HepG2 (cell line): ENCODE results near the gene SLC25A17.

Source experiments
- ATF6 ChIP-seq: sonication (generic); formaldehyde crosslinking; conservative IDR thresholded peaks from 2 replicates; pipeline ENCODE4 v1.4.0; 2020; ENCODE audit warnings: missing genetic modification reagents
- CTCF ChIP-seq: sonication (generic); formaldehyde crosslinking; IDR thresholded peaks from 2 replicates; pipeline ENCODE4 v1.5.0; 2020; ENCODE audit warnings: mild to moderate bottlenecking, missing genetic modification reagents, moderate library complexity
- EZH2 ChIP-seq: conservative IDR thresholded peaks from 2 replicates; pipeline ENCODE4 v1.6.1; 2012; ENCODE audit warnings: mild to moderate bottlenecking, low read depth, low read length, moderate library complexity
- MAFK ChIP-seq, 2 experiments: IDR thresholded peaks in 1 of 2; conservative IDR thresholded peaks in 1 of 2; 2 replicates each; pipeline ENCODE4 v1.6.1; 2011; ENCODE audit warnings: improper control_type of control experiment in 2 of 2, low read length in 2 of 2
- MIER2 ChIP-seq: IDR thresholded peaks from 2 replicates; pipeline ENCODE4 v1.6.1; 2016; ENCODE audit warnings: missing biosample characterization, missing genetic modification reagents
- MYC ChIP-seq: sonication (generic); formaldehyde crosslinking; IDR thresholded peaks from 2 replicates; pipeline ENCODE4 v1.9.0; 2021; ENCODE audit warnings: missing genetic modification reagents, borderline replicate concordance
- REST ChIP-seq, 2 experiments: IDR thresholded peaks; 2 replicates each; pipeline ENCODE4 v1.6.1; 2011 to 2012; ENCODE audit warnings: low read length in 2 of 2, borderline replicate concordance in 1 of 2, low read depth in 1 of 2, mild to moderate bottlenecking in 1 of 2, moderate library complexity in 1 of 2
- TAF15 ChIP-seq: fragments of 200-400 bp; formaldehyde crosslinking; IDR thresholded peaks from one replicate; pipeline ENCODE4 v1.6.1; 2018; ENCODE audit warnings: mild to moderate bottlenecking, low read depth, low read length; ENCODE audit not compliant: poor library complexity, severe bottlenecking
- TBP ChIP-seq: sonication (generic); formaldehyde crosslinking; IDR thresholded peaks from 2 replicates; pipeline ENCODE4 v1.5.0; 2020; ENCODE audit warnings: missing genetic modification reagents
- ZNF780A ChIP-seq: sonication (generic); formaldehyde crosslinking; IDR thresholded peaks from 2 replicates; pipeline ENCODE4 v1.8.0; 2022; ENCODE audit warnings: mild to moderate bottlenecking, missing genetic modification reagents, moderate library complexity
- TF ChIP-seq, protein P1 (sequence below): sonication (generic); formaldehyde crosslinking; conservative IDR thresholded peaks from 2 replicates; pipeline ENCODE4 v1.4.0; 2020; ENCODE audit warnings: missing genetic modification reagents
- TF ChIP-seq, protein P2 (sequence below): sonication (generic); formaldehyde crosslinking; IDR thresholded peaks from 2 replicates; pipeline ENCODE4 v1.5.1; 2020; ENCODE audit warnings: missing genetic modification reagents, mild to moderate bottlenecking, borderline replicate concordance

GRCh38 chr22:40746428-40747220, 72.5 kb downstream of the SLC25A17 start:
- TF ChIP-seq EZH2 (no peak), MIER2 (CRISPR knock-in tag) (no peak), TAF15 (no peak), MYC (CRISPR knock-in tag) (no peak), ZNF780A (CRISPR knock-in tag) (no peak), CTCF (CRISPR knock-in tag) (no peak), TBP (no peak), REST (IDR thresholded peaks at IDR 0.05; ENCODE audit: borderline replicate concordance in 1 of 2, low read depth in 1 of 2, low read length in 2 of 2) (no peak), MAFK (conservative IDR thresholded peaks at IDR 0.05 in 1 of 2, IDR thresholded peaks at IDR 0.05 in 1 of 2; ENCODE audit: low read length in 2 of 2) (no peak), ATF6 (CRISPR knock-in tag) (no peak)
- TF ChIP-seq, protein P1, sequence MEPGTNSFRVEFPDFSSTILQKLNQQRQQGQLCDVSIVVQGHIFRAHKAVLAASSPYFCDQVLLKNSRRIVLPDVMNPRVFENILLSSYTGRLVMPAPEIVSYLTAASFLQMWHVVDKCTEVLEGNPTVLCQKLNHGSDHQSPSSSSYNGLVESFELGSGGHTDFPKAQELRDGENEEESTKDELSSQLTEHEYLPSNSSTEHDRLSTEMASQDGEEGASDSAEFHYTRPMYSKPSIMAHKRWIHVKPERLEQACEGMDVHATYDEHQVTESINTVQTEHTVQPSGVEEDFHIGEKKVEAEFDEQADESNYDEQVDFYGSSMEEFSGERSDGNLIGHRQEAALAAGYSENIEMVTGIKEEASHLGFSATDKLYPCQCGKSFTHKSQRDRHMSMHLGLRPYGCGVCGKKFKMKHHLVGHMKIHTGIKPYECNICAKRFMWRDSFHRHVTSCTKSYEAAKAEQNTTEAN (CRISPR knock-in tag), result no peak
- TF ChIP-seq, protein P2, sequence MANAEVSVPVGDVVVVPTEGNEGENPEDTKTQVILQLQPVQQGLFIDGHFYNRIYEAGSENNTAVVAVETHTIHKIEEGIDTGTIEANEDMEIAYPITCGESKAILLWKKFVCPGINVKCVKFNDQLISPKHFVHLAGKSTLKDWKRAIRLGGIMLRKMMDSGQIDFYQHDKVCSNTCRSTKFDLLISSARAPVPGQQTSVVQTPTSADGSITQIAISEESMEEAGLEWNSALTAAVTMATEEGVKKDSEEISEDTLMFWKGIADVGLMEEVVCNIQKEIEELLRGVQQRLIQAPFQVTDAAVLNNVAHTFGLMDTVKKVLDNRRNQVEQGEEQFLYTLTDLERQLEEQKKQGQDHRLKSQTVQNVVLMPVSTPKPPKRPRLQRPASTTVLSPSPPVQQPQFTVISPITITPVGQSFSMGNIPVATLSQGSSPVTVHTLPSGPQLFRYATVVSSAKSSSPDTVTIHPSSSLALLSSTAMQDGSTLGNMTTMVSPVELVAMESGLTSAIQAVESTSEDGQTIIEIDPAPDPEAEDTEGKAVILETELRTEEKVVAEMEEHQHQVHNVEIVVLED (CRISPR knock-in tag), result no peak
